ENCODE data around the gene TMEM139.
A peak's percentile ranks its signal among the peaks of the same experiment; 100 is the strongest.

- no peak for TF ChIP-seq CTCF (IDR thresholded peaks at IDR 0.05; ENCODE audit: low read depth, low read length)
- peak; percentile 94 for TF ChIP-seq POLR2A (IDR thresholded peaks at IDR 0.05; ENCODE audit: extremely low read depth, insufficient read length)
- peak; percentile 74 for TF ChIP-seq MAX (IDR thresholded peaks at IDR 0.05; ENCODE audit: low read depth, low read length)
- peak; percentile 81 for TF ChIP-seq MYC (IDR thresholded peaks at IDR 0.05; ENCODE audit: low read depth, low read length)
Observed at GRCh38 chr7:143263266-143264195, 21.2 kb upstream of the TMEM139 start, which contains the start of gene GSTK1.

Data from NB4 (cell line).